Activated T-helper 17 cell treated with anti-CD3 and anti-CD28 coated beads, Interleukin-2, amount 50 U/mL, for 72 hours (primary cell): ENCODE measurements around the gene PRTN3. TPM values are rescaled to one million over a fixed set of nuclear protein-coding genes. Genes with fewer than 3 reads are reported as not detected.

Source experiments
- ATAC-seq: fragments of 150-1000 bp; cut with Tn5 transposase; replicated peaks from 2 replicates; pipeline ENCODE4 v1.10.0; 2021; ENCODE audit warnings: mild to moderate bottlenecking, moderate library complexity
- H3K27ac Mint-ChIP-seq: one replicate; pipeline ENCODE4 v1.8.0; 2022; ENCODE audit warnings: mixed read lengths
- H3K27me3 Mint-ChIP-seq: one replicate; pipeline ENCODE4 v1.8.0; 2022; ENCODE audit warnings: mixed read lengths
- H3K36me3 Mint-ChIP-seq: one replicate; pipeline ENCODE4 v1.8.0; 2022; ENCODE audit warnings: low read depth, mild to moderate bottlenecking, mixed read lengths
- H3K4me1 Mint-ChIP-seq: one replicate; pipeline ENCODE4 v1.8.0; 2022; ENCODE audit warnings: mixed read lengths
- H3K4me3 Mint-ChIP-seq: one replicate; pipeline ENCODE4 v1.8.0; 2022; ENCODE audit warnings: mild to moderate bottlenecking, mixed read lengths
- H3K9me3 Mint-ChIP-seq: one replicate; pipeline ENCODE4 v1.8.0; 2022; ENCODE audit warnings: mixed read lengths
- total RNA-seq, 2 donors: library from RNA; stranded (reverse); gene quantifications; one replicate each; pipeline ENCODE4 v1.2.3, GENCODE V29; 2022

Gene PRTN3
- not detected for total RNA-seq

- Mint-ChIP-seq H3K4me1 (peaks cover 9% of the 10 kb centered on the region), H3K27me3 (peaks cover 23% of the 10 kb centered on the region), H3K36me3 (no peaks in the 10 kb centered on the region), H3K4me3 (no peak within 1 kb of the TSS), H3K27ac (no peak within 1 kb of the TSS), H3K9me3 (no peaks in the 10 kb centered on the region)
- no peak for ATAC-seq
Observed at GRCh38 chr19:840519-841206, at the start of gene PRTN3. Gene PRTN3 (plus strand): TSS chr19:840999. CDS start chr19:841009, 10 bp downstream.

- no peaks in the 10 kb centered on the region for H3K36me3 Mint-ChIP-seq
- H3K4me1 Mint-ChIP-seq: no peaks in the 10 kb centered on the region
- H3K9me3 Mint-ChIP-seq: no peaks in the 10 kb centered on the region
- no peak overlapping the region for H3K27ac Mint-ChIP-seq
- H3K4me3 Mint-ChIP-seq: no peak overlapping the region
- no peak for ATAC-seq
- no peaks in the 10 kb centered on the region for H3K27me3 Mint-ChIP-seq
Observed at GRCh38 chr19:791007-791566, 49.7 kb upstream of the PRTN3 start.

GRCh38 chr19:791567-792305, 49.1 kb upstream of the PRTN3 start:
- ATAC-seq: no peak
- Mint-ChIP-seq H3K9me3 (no peaks in the 10 kb centered on the region), H3K27me3 (no peaks in the 10 kb centered on the region), H3K36me3 (no peaks in the 10 kb centered on the region), H3K27ac (no peak overlapping the region), H3K4me3 (no peak overlapping the region), H3K4me1 (no peaks in the 10 kb centered on the region)

GRCh38 chr19:792306-792885, 48.4 kb upstream of the PRTN3 start:
- Mint-ChIP-seq H3K36me3 (no peaks in the 10 kb centered on the region), H3K27me3 (no peaks in the 10 kb centered on the region)

GRCh38 chr19:793806-794205, 47.0 kb upstream of the PRTN3 start:
- Mint-ChIP-seq H3K27ac (no peak overlapping the region), H3K36me3 (peaks cover 9% of the 10 kb centered on the region), H3K9me3 (no peaks in the 10 kb centered on the region), H3K4me1 (no peaks in the 10 kb centered on the region), H3K27me3 (no peaks in the 10 kb centered on the region), H3K4me3 (no peak overlapping the region)
- no peak for ATAC-seq

More at GRCh38 chr19:792306-792885, 48.4 kb upstream of the PRTN3 start:
- no peaks in the 10 kb centered on the region for H3K4me1 Mint-ChIP-seq
- no peak overlapping the region for H3K27ac Mint-ChIP-seq
- H3K9me3 Mint-ChIP-seq: no peaks in the 10 kb centered on the region
- ATAC-seq: no peak
- no peak overlapping the region for H3K4me3 Mint-ChIP-seq

GRCh38 chr19:795073-795611, 45.7 kb upstream of the PRTN3 start:
- Mint-ChIP-seq H3K36me3 (peaks cover 22% of the 10 kb centered on the region), H3K27me3 (no peaks in the 10 kb centered on the region), H3K4me3 (no peak overlapping the region), H3K4me1 (peaks cover 8% of the 10 kb centered on the region), H3K9me3 (no peaks in the 10 kb centered on the region), H3K27ac (no peak overlapping the region)
- no peak for ATAC-seq

- Mint-ChIP-seq H3K4me1 (peaks cover 14% of the 10 kb centered on the region), H3K9me3 (no peaks in the 10 kb centered on the region), H3K4me3 (peak overlapping the region; percentile 92), H3K36me3 (peaks cover 30% of the 10 kb centered on the region), H3K27ac (no peak overlapping the region), H3K27me3 (no peaks in the 10 kb centered on the region)
- no peak for ATAC-seq
Observed at GRCh38 chr19:795691-796581, 44.9 kb upstream of the PRTN3 start.

- H3K4me3 Mint-ChIP-seq: peak within 1 kb of the TSS; percentile 93
- peak within 1 kb of the TSS; percentile 94 for H3K27ac Mint-ChIP-seq
- ATAC-seq: peak; percentile 88
- no peaks in the 10 kb centered on the region for H3K9me3 Mint-ChIP-seq
- peaks cover 40% of the 10 kb centered on the region for H3K36me3 Mint-ChIP-seq
- peaks cover 14% of the 10 kb centered on the region for H3K4me1 Mint-ChIP-seq
- no peaks in the 10 kb centered on the region for H3K27me3 Mint-ChIP-seq
Observed at GRCh38 chr19:796692-797527, 43.9 kb upstream of the PRTN3 start, which contains the start of gene PTBP1. Gene PTBP1 (plus strand): TSS chr19:797452. CDS start chr19:797498, 46 bp downstream.

GRCh38 chr19:797528-798414, 43.0 kb upstream of the PRTN3 start:
- peaks cover 18% of the 10 kb centered on the region for H3K4me1 Mint-ChIP-seq
- H3K36me3 Mint-ChIP-seq: peaks cover 48% of the 10 kb centered on the region
- no peaks in the 10 kb centered on the region for H3K27me3 Mint-ChIP-seq
- ATAC-seq: peak; percentile 35
- H3K27ac Mint-ChIP-seq: peak overlapping the region; percentile 92
- H3K4me3 Mint-ChIP-seq: peak overlapping the region; percentile 93
- H3K9me3 Mint-ChIP-seq: no peaks in the 10 kb centered on the region

GRCh38 chr19:798415-799075, 42.3 kb upstream of the PRTN3 start:
- Mint-ChIP-seq H3K27me3 (no peaks in the 10 kb centered on the region), H3K36me3 (peaks cover 56% of the 10 kb centered on the region), H3K27ac (peak overlapping the region; percentile 92), H3K9me3 (no peaks in the 10 kb centered on the region), H3K4me1 (peaks cover 19% of the 10 kb centered on the region), H3K4me3 (peak overlapping the region; percentile 93)
- ATAC-seq: no peak

GRCh38 chr19:799076-799881, 41.5 kb upstream of the PRTN3 start:
- Mint-ChIP-seq H3K4me1 (peaks cover 19% of the 10 kb centered on the region), H3K27ac (peak overlapping the region; percentile 92), H3K4me3 (peak overlapping the region; percentile 93), H3K36me3 (peaks cover 63% of the 10 kb centered on the region), H3K9me3 (no peaks in the 10 kb centered on the region), H3K27me3 (no peaks in the 10 kb centered on the region)
- no peak for ATAC-seq
